Neutrophil (primary cell): ENCODE measurements around the gene HINT1.

Source experiments
- H3K27ac ChIP-seq: fragments of 200-600 bp; sonication (generic); 2 replicates; pipeline ENCODE4 v1.5.1; 2016; ENCODE audit warnings: mild to moderate bottlenecking, moderate library complexity
- H3K27me3 ChIP-seq: fragments of 200-600 bp; sonication (generic); 2 replicates; pipeline ENCODE4 v1.6.0; 2016; ENCODE audit warnings: mild to moderate bottlenecking
- H3K36me3 ChIP-seq: fragments of 200-600 bp; sonication (generic); 2 replicates; pipeline ENCODE4 v1.5.1; 2017
- H3K4me1 ChIP-seq, 2 experiments: fragments of 200-600 bp in 1 of 2; sonication (generic) in 1 of 2; 1 replicate in 1 of 2; 2 replicates in 1 of 2; pipeline versions ENCODE4 v1.5.1 to v1.6.1; 2013 to 2016; ENCODE audit warnings: low read depth in 1 of 2, low read length in 1 of 2, mild to moderate bottlenecking in 1 of 2, moderate library complexity in 1 of 2; ENCODE audit not compliant: control insufficient read depth in 1 of 2, insufficient read depth in 1 of 2
- H3K4me3 ChIP-seq, 2 experiments: fragments of 200-600 bp in 1 of 2; sonication (generic) in 1 of 2; 1 replicate in 1 of 2; 2 replicates in 1 of 2; pipeline ENCODE4 v1.5.1; 2013 to 2016; ENCODE audit warnings: low read depth in 1 of 2, low read length in 1 of 2, mild to moderate bottlenecking in 1 of 2, moderate library complexity in 1 of 2
- H3K9me3 ChIP-seq: fragments of 200-600 bp; sonication (generic); 2 replicates; pipeline ENCODE4 v1.5.1; 2016
- CTCF ChIP-seq: fragments of 200-600 bp; sonication (generic); IDR thresholded peaks from 2 replicates; pipeline ENCODE4 v1.5.1; 2016; ENCODE audit warnings: antibody characterized with exemption

The HINT1 gene

GRCh38 chr5:131163276-131164119, 1.6 kb downstream of the HINT1 start:
- H3K36me3 ChIP-seq = peaks cover 22% of the 10 kb centered on the region
- H3K4me3 ChIP-seq = peak overlapping the region; percentile 79 to 93
- no peaks in the 10 kb centered on the region for H3K27me3 ChIP-seq
- peaks cover 20 to 25% of the 10 kb centered on the region in 2 experiments for H3K4me1 ChIP-seq
- no peaks in the 10 kb centered on the region for H3K9me3 ChIP-seq
- no peak for TF ChIP-seq CTCF
- peak overlapping the region; percentile 91 for H3K27ac ChIP-seq

DNA sequence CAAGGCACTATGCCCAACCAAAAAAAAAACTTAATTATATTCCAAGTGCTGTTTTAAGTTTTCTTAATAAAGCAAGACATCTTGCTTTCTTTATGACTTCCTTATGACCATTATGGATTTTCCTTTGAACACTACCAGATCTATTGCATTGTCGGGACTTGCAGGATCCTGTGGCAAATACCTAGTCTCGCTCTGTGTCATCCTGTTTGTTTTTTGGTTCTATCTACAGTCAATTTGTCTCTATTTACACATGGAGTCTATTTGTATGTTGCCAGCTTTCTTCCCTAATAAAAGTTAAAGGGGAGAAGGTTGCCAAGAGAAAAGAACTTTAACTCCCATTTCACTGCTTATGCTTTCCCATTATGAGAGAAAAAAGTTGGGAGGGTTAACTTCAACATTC, 4.9 kb downstream of the HINT1 start:
- H3K27ac ChIP-seq = no peak overlapping the region
- H3K4me3 ChIP-seq = no peak overlapping the region
- no peaks in the 10 kb centered on the region for H3K9me3 ChIP-seq
- H3K27me3 ChIP-seq = no peaks in the 10 kb centered on the region
- H3K36me3 ChIP-seq = peaks cover 22% of the 10 kb centered on the region
- TF ChIP-seq CTCF = no peak
- peaks cover 13 to 19% of the 10 kb centered on the region in 2 experiments for H3K4me1 ChIP-seq

GRCh38 chr5:131156957-131157356, 8.1 kb downstream of the HINT1 start:
- no peak overlapping the region for H3K27ac ChIP-seq
- no peaks in the 10 kb centered on the region for H3K4me1 ChIP-seq
- H3K27me3 ChIP-seq = no peaks in the 10 kb centered on the region
- no peak overlapping the region for H3K4me3 ChIP-seq
- no peaks in the 10 kb centered on the region for H3K9me3 ChIP-seq
- H3K36me3 ChIP-seq = peaks cover 21% of the 10 kb centered on the region
- TF ChIP-seq CTCF = no peak

DNA sequence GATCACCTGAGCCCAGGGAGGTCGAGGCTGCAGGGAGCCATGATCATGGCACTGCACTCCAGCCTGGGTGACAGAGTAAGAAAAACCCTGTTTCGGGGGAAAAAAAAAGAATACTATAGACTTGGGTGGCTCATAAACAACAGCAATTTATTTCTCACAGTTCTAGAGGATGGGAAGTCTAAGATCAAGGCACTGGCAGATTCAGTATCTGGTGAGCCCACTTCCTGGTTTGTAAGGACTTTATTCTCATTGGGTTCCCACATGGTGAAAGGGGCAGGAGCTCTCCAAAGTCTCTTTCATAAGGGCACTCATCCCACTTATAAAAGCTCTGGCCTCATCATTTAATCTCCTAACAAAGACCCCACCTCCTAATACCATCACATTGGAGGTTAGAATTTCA, 8.7 kb downstream of the HINT1 start:
- H3K27ac ChIP-seq = no peak overlapping the region
- H3K4me3 ChIP-seq = no peak overlapping the region
- no peaks in the 10 kb centered on the region for H3K4me1 ChIP-seq
- peaks cover 17% of the 10 kb centered on the region for H3K36me3 ChIP-seq
- H3K9me3 ChIP-seq = no peaks in the 10 kb centered on the region
- no peaks in the 10 kb centered on the region for H3K27me3 ChIP-seq
- no peak for TF ChIP-seq CTCF

GRCh38 chr5:131151216-131151615, 13.8 kb downstream of the HINT1 start:
- Histone ChIP-seq H3K27me3 (no peaks in the 10 kb centered on the region), H3K9me3 (no peaks in the 10 kb centered on the region), H3K4me1 (no peaks in the 10 kb centered on the region), H3K4me3 (no peak overlapping the region), H3K36me3 (no peaks in the 10 kb centered on the region), H3K27ac (no peak overlapping the region)
- TF ChIP-seq CTCF = no peak
